HG03135 (cell line): ENCODE data around the gene MEF2A.

Experiments
- ATAC-seq: cut with Tn5 transposase; IDR thresholded peaks from one replicate; pipeline ENCODE4 v1.9.1; 2021; ENCODE audit warnings: mild to moderate bottlenecking, moderate library complexity; ENCODE audit not compliant: unreplicated experiment

Gene MEF2A

DNA sequence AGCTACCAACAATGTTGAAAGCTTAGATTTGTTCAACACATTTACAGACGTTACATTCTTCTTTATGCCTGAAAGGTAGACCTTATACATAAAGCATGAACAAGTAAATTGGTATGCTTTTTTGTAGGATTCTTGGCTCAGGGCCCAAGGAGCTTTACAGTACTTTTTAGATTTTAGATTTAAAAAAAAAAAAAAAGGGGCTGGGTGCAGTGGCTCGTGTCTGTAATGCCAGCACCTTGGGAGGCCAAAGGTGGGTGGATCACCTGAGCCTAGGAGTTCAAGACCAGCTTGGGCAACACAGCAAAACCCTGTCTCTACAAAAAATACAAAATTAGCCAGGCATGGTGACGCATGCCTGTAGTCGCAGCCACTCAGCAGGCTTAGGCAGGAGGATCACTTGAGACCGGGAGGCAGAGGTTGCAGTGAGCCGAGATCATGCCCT is 39.7 kb downstream of the MEF2A start:
- no peak for ATAC-seq

DNA sequence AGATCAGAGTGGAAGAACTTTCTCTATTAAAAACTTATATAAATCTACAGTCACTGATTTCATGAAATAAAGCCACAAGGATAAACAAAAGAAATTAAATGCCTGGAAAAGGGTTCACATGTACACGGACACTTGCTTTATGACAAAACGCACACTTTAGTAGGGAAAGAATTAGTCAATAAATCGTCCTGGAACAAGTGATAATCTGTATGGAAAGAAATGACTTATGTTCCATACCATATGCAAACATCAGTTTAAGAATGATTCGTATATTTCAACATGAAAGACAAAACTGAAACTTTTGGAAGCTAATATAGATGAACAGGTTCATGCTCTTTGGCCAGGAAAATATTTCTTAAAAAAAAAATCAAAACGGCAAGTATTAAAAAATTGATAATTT is 40.2 kb downstream of the MEF2A start:
- ATAC-seq: no peak

DNA sequence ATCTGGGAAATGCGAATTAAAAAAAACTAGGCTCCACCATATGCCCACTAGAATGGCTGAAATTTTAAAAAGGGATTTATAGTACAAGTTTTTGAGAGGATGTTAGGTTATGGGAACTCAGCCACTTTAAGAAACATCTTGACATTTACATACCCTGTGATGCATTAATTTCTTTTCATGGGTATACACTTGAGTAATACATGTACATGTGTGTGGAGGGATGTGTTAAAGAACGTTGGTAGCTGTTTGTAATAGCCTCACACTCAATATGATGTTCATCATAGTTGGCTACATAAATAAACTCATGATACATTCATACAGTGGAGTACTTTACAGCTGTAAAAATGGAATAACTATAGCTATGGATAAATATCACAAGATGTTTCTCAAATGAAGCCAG is 40.9 kb downstream of the MEF2A start:
- no peak for ATAC-seq

DNA sequence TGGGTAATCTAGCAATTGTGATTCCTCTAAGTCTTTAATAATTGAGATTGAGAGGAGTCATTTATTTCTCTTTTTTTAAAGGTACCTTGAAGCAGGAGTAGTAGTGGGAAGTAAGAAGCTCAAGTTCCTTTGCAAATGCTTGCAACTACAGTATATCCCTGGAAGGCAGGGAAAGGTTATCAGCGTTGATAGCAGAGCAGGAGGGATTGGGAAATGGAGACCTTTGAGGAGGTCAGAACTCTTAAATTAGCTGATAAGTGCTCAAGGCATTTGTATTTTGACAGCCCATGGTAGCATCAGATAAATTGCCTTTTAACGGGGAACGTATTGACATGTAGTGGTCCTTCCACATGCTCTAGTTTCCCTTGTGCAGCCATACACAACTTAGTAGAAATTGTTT is 47.7 kb downstream of the MEF2A start:
- ATAC-seq: no peak

- no peak for ATAC-seq
These were observed 48.3 kb downstream of the MEF2A start for GRCh38 chr15:99613887-99614647.

GRCh38 chr15:99614749-99615288 is 49.0 kb downstream of the MEF2A start:
- ATAC-seq: peak; percentile 45

- no peak for ATAC-seq
These were observed 49.7 kb downstream of the MEF2A start for GRCh38 chr15:99615460-99615859.

- ATAC-seq: no peak
These were observed 50.3 kb downstream of the MEF2A start for GRCh38 chr15:99616129-99616528.

GRCh38 chr15:99616773-99617342 is 51.1 kb downstream of the MEF2A start:
- no peak for ATAC-seq

GRCh38 chr15:99618941-99619411 is 53.2 kb downstream of the MEF2A start:
- ATAC-seq: no peak

GRCh38 chr15:99619712-99620111 is 53.9 kb downstream of the MEF2A start:
- no peak for ATAC-seq

DNA sequence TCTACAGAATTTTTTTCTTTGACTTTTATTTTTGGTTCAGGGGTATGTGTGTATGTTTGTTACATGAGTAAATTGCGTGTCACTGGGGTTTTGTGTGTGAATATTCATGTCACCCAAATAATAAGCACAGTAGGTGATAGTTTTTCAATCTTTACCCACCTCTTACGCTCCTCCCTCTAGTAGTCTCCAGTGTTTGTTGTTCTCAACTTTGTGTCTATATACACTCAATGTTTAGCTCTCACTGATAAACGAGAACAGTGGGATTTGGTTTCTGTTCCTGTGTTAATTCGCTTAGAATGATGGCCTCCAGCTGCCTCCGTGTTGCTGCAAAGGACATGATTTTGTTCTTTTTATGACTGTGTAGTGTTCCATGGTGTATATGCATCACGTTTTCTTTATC is 54.4 kb downstream of the MEF2A start:
- no peak for ATAC-seq

DNA sequence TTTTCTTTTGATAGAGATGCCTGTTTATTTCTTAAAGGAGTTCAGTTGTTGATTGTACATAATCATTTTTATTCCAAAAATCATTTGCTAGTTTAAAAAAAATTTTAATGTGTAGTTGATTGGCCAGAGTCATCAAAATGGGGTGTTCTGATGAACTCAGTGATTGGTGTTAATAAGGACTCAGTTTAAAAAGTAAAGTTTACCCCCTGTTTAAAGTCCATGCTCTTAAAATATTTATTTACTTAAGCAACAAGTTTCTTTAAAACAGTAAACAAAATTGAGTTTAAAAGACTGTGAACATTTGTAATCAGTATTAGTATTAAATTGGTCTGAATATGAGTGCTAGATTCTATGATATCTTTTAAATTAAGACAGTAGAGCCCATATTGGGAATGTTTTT is 56.0 kb downstream of the MEF2A start:
- ATAC-seq: no peak

- no peak for ATAC-seq
These were observed 62.7 kb downstream of the MEF2A start for GRCh38 chr15:99628374-99629001.

- ATAC-seq: no peak
These were observed 64.9 kb downstream of the MEF2A start for GRCh38 chr15:99630607-99631131.

DNA sequence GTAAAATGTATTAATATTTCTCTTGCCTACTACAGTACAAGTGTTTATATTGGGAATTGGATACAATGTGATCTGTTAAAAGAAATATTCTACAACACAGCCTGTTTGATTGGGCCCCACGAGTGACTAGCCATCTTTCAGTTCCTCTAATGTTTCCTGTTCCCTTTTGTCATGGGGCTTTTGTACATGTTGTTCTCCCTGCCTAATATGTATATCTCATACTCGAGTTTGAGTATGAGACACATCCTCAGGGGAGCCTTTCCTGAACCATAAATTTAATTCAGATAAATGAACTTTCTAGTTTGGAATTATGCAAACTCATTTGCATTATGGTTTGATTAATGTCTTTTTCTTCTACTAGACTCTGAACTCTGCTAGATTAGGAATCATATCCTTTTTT is 65.5 kb downstream of the MEF2A start:
- peak; percentile 90 for ATAC-seq

- ATAC-seq: no peak
These were observed 66.7 kb downstream of the MEF2A start for GRCh38 chr15:99632521-99632920.

- no peak for ATAC-seq
These were observed 67.9 kb downstream of the MEF2A start for GRCh38 chr15:99633655-99634054.

DNA sequence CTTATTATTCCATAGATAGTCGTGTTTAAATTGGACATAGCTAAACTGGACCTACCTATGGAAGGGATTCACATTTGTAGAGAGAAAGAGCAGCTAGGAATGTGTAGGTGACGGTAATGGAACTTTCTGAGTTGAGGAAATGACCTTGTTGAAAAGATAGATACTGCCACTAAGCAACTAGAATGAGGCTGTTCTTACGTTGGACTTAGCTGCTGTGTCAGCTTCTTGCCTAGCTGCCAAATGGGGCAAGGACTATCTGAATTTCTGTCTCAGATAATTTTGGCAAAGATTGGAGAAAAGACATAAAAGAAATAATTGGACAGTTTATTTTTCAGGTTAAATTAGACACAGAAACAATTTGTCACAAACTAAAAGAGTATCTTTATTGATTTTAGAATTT is 68.8 kb downstream of the MEF2A start:
- ATAC-seq: no peak

- ATAC-seq: no peak
These were observed 69.4 kb downstream of the MEF2A start for GRCh38 chr15:99635145-99635544.

DNA sequence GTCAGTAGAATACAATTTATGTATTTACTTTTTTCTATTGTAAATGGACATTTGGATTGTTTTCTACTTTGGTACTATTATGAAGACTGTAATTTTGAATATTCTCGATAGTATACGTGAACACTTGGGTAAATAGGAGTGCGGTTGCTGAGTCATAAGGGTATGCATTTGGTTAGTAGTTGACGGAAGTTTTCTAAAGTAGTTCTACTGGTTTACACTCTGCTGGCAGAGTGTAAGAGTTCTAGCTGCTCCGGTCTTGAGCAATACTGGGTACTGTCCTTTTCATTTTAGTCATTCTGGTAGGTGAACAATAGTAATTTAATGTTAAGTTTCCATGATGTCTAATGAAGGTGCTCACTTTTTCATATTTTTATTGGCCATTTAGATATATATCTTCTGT is 70.0 kb downstream of the MEF2A start:
- ATAC-seq: no peak
